Fibroblast of lung (primary cell): ENCODE results near the gene RTN4RL1.

ENCODE experiments used
- EZH2 ChIP-seq: IDR thresholded peaks from 2 replicates; pipeline ENCODE4 v1.5.1; 2012; ENCODE audit warnings: low read length, control low read depth, mild to moderate bottlenecking; ENCODE audit errors: missing control alignments
- TF ChIP-seq, protein P1 (sequence below), 2 donors: IDR thresholded peaks in 1 of 2; conservative IDR thresholded peaks in 1 of 2; 1 replicate in 1 of 2; 2 replicates in 1 of 2; pipeline ENCODE4 v1.5.1; 2011 to 2012; ENCODE audit warnings: low read length in 2 of 2, control low read depth in 1 of 2, inconsistent platforms in 1 of 2, low read depth in 1 of 2, mild to moderate bottlenecking in 1 of 2

DNA sequence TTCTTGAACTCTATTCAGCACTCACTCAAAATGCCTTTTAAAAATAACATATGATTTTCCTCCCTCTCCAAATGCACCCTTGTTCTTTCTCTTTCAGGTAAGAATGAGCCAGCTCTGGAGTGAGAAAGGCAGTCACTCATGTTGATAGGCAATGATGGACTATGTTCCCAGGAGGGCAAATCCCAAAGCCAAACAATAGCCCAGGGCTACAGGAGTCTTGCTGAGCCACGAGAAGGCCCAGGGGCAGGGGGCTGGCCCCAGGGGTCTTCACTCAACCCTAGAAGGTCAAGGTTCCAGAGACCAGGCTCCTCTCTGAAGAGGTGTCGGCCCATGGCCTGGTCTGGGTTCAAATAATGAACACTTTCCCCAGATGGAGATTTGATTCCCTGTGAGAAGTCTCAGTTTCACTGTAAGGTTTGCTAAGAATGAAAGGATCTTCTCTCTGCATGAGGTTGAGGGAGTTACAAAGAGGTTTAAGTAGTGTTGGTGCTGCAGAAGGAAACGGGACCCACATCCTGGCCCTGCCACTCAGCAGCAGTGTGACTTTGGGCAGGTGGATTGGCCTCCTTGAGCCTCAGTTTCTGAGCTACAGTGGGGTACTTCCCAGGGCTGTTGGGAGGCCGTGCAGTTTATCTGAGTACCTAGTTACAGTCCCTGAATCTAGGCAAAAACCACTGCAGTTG is 49.0 kb downstream of the RTN4RL1 start:
- TF ChIP-seq, protein P1, sequence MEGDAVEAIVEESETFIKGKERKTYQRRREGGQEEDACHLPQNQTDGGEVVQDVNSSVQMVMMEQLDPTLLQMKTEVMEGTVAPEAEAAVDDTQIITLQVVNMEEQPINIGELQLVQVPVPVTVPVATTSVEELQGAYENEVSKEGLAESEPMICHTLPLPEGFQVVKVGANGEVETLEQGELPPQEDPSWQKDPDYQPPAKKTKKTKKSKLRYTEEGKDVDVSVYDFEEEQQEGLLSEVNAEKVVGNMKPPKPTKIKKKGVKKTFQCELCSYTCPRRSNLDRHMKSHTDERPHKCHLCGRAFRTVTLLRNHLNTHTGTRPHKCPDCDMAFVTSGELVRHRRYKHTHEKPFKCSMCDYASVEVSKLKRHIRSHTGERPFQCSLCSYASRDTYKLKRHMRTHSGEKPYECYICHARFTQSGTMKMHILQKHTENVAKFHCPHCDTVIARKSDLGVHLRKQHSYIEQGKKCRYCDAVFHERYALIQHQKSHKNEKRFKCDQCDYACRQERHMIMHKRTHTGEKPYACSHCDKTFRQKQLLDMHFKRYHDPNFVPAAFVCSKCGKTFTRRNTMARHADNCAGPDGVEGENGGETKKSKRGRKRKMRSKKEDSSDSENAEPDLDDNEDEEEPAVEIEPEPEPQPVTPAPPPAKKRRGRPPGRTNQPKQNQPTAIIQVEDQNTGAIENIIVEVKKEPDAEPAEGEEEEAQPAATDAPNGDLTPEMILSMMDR (conservative IDR thresholded peaks at IDR 0.05 in 1 of 2, IDR thresholded peaks at IDR 0.05 in 1 of 2; ENCODE audit: low read depth in 1 of 2, low read length in 2 of 2), result no peak
- TF ChIP-seq EZH2, result no peak
